ENCODE measurements around the gene CORO1C.

Gene CORO1C

DNA sequence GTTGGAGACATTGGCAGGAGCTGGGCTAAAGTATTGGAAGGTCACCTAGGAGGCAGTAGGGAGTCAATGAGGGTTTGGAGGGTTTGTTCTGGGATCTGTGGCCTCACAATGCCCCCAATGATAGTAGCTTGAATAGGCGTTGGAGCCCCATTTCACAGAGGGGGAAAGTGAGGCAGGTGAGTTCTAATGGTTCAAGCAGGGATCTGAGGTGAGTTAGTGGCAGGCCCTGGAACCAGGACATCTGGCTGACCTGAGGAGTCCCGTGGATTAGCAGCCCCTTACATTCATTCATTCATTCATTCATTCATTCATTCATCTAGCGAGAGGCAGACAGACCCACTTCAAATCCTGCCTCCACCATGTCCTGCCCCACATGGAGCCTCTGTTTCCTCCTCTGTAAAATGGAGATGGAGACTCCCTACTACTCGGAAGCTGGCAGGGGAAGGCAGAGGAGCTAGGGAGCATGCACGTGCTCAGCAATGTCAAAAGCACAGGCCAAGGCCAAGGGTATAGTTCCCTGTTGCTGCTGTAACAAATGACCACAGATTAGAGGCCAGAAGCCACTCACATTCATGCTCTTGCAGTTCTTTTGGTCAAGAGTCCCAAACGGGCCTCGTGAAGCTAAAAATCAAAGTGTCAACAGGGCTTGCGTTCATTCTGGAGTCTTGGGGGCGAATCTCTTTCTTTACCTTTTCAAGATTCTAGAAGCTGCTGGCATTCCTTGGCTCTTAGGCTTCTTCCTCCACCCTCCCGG, 131.2 kb downstream of the CORO1C start:
- DNase-seq (ENCODE audit: low read depth in 2 of 2), result no peak

DNA sequence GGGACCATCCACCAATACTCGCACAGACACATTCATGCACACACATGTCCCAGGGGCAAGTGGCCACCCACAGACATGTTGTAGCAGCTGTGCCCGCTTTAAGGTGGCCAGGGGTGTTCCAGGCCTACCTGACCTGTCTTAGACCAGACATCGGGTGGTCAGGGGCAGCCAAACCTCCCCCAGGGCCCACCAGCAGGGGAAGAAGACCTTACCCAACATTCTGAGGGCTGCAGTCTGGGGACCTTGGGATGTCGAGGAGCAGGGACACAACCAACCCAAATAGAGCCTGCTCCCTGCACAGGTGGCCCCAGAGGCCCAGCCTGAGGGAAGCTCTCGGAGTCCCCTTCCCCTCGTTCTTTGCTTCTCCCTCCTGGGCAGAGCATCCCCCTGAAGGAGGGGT, 131.8 kb downstream of the CORO1C start:
- DNase-seq (ENCODE audit: low read depth in 2 of 2), result no peak

DNA sequence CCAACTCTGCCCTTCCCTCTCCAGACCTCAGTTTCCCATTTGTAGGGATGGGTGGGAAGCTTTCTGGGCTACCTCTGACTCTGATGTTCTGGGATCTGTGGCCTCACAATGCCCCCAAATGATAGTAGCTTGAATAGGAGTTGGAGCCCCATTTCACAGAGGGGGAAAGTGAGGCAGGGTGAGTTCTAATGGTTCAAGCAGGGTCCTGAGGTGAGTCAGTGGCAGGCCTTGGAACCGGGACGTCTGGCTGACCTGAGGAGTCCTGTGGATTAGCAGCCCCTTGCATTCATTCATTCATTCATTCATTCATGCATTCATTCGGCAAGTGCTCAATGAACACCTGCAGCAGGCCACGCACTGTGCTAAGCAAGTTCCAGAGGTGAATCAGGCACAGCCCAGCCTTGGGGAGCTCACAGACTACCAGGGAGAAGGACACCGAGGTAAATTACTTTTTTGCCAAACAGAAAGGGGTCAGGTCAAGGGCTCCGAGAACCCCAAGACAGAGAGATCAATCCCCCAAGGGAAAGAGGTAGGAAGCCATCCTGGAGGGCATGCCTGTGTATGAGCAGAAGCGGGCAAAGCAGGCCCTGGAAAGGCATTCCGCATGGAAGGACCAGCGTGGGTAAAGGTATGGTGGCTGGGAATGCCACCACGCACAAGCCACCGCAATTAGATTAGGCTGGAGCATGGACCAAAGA, 132.6 kb downstream of the CORO1C start:
- DNase-seq (ENCODE audit: low read depth in 2 of 2), result no peak

DNA sequence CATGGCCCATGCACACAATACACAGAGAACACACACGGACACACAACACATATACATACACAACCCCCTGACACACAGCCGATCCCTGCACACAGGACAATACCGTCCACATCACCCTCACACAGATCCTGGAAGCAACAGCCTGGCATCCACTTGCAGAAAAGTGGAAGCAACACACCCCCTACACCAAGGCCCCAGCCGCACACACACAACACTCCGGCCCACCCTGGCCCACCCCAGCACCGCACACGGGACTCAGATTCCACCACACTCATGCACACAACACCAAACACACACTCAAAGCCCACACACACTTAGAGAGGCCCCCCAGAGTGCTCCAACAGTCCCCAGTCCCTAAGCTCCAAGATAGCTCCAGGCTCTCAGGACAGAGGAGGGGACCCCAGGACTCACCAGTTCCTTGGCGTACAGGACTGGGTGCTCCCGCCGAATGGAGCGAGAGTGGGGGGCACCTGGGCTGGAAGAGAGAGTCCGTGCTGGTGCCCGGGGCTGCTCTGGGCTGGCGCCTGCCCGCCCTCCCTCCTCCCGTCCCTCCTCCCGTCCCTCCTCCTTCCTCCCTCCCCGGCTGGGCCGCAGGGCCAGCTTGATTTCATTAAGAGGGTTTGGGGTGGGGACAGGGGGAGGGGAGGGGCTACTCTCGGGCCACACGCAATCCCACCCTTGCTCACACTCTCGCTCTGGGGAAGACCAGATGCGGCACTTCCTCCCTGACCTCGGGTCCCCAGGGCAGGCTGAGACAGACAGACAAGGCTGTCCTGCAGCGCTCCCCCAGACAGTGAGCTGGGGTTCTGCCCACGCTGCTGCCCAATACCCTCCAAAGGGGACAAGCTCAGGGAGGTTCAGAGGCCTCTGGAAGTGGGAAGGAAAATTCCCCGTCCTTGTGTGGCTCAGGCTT, 133.5 kb downstream of the CORO1C start, which contains the start of gene TMEM119:
Gene TMEM119 (minus strand): TSS at position 526 of the 913 bp plus-strand sequence. CDS start 5,701 bp downstream, outside the sequence.
- DNase-seq (ENCODE audit: low read depth in 2 of 2), result no peak

- DNase-seq (ENCODE audit: low read depth in 2 of 2), result no peak
Measured at GRCh38 chr12:108596854-108597558, 134.3 kb downstream of the CORO1C start.

DNA sequence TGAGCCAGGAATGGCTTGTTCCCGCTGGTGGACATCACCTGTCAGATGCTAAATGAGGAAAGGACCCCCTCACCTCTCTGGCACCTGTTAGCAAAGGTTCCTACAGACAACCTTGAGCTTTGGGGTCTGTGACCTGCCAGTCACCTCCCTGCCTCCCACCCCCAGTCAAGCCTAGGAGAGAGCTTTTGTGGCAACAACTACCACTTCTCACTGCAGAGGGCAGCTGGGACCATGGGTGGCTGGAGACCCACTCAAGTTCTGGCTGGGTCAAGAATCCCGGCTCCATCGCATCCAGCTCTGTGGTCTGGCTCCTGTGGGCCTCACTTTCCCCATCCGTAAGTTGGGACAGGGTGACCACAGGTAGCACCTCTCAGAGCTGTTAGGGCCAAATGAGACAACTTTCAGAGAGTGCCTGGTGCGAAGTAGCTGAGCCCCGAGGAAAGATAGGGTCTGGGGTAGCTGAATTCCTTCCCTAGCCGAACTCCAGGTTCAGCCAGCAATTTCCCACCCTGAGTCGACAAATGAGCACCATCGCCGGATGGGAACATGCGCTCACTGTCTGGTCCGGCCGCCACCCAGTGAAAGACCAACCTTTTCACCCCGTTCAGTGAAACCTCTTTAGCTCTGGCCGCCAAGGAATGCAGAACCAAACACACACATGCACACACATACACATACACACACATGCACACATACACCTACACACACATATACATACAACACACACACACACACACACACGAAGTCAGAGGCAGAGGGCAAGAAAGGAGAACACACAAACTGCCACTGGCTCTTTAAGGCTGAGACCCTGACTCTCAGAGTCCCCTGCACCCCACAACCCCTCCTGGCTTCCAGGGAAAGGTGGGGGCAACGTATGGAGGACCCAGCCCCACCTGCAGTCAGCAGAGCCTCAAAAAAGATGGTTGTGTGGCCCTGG, 135.3 kb downstream of the CORO1C start:
- no peak for DNase-seq (ENCODE audit: low read depth in 2 of 2)
